ENCODE results near the gene RAF1.

GRCh38 chr3:12620729-12621128, 43.2 kb downstream of the RAF1 start:
- TF ChIP-seq, protein P1, sequence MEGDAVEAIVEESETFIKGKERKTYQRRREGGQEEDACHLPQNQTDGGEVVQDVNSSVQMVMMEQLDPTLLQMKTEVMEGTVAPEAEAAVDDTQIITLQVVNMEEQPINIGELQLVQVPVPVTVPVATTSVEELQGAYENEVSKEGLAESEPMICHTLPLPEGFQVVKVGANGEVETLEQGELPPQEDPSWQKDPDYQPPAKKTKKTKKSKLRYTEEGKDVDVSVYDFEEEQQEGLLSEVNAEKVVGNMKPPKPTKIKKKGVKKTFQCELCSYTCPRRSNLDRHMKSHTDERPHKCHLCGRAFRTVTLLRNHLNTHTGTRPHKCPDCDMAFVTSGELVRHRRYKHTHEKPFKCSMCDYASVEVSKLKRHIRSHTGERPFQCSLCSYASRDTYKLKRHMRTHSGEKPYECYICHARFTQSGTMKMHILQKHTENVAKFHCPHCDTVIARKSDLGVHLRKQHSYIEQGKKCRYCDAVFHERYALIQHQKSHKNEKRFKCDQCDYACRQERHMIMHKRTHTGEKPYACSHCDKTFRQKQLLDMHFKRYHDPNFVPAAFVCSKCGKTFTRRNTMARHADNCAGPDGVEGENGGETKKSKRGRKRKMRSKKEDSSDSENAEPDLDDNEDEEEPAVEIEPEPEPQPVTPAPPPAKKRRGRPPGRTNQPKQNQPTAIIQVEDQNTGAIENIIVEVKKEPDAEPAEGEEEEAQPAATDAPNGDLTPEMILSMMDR (IDR thresholded peaks at IDR 0.05) = no peak
- no peak for TF ChIP-seq EZH2 (IDR thresholded peaks at IDR 0.05)

Data from neural progenitor cell (in vitro differentiated cells).